Breast epithelium (tissue), 3 donors: ENCODE measurements around the gene IGSF21.

ENCODE experiments used
- POLR2A ChIP-seq: fragments of 450-650 bp; IDR thresholded peaks from one replicate; pipeline ENCODE4 v1.6.1; 2016; ENCODE audit warnings: antibody characterized with exemption, mild to moderate bottlenecking, moderate library complexity
- TF ChIP-seq, protein P1 (sequence below), 3 donors: fragments of 450-650 bp; IDR thresholded peaks; one replicate each; pipeline ENCODE4 v1.5.1; 2016 to 2017; ENCODE audit warnings: antibody characterized with exemption in 3 of 3, mild to moderate bottlenecking in 3 of 3, moderate library complexity in 3 of 3

DNA sequence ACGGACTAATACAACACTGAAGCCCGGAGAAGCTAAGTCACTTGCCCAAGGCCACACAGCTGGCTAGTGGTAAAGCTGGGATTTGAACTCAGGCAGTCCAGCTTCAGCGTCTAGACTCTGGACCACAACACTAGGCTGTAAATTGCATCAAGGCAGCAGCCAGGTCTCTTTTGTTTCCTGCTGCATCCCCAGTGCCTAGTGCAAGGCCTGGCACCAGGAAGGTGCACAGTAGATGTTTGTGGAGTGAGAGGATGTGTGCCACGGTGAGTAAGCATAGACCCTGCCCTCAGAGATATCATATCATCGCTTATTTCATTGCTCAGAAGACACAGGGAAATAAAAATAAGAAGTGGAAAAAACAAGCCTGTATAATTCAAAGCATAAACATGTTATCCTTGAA, 40.9 kb downstream of the IGSF21 start:
- TF ChIP-seq, protein P1, sequence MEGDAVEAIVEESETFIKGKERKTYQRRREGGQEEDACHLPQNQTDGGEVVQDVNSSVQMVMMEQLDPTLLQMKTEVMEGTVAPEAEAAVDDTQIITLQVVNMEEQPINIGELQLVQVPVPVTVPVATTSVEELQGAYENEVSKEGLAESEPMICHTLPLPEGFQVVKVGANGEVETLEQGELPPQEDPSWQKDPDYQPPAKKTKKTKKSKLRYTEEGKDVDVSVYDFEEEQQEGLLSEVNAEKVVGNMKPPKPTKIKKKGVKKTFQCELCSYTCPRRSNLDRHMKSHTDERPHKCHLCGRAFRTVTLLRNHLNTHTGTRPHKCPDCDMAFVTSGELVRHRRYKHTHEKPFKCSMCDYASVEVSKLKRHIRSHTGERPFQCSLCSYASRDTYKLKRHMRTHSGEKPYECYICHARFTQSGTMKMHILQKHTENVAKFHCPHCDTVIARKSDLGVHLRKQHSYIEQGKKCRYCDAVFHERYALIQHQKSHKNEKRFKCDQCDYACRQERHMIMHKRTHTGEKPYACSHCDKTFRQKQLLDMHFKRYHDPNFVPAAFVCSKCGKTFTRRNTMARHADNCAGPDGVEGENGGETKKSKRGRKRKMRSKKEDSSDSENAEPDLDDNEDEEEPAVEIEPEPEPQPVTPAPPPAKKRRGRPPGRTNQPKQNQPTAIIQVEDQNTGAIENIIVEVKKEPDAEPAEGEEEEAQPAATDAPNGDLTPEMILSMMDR (IDR thresholded peaks at IDR 0.05), result no peak
- TF ChIP-seq POLR2A, result no peak
